HG03575 (cell line): ENCODE measurements around the gene LMTK3.
"Not testable (repeated sequence)": the region's sequence is repeated elsewhere in the genome, so short reads cannot be mapped to it uniquely, and the experiment has no call there.

Source experiments
- ATAC-seq: cut with Tn5 transposase; IDR thresholded peaks from one replicate; pipeline ENCODE4 v1.9.1; 2021; ENCODE audit not compliant: unreplicated experiment, insufficient number of reproducible peaks, low FRiP score; ENCODE audit errors: extremely low read depth

LMTK3 gene

DNA sequence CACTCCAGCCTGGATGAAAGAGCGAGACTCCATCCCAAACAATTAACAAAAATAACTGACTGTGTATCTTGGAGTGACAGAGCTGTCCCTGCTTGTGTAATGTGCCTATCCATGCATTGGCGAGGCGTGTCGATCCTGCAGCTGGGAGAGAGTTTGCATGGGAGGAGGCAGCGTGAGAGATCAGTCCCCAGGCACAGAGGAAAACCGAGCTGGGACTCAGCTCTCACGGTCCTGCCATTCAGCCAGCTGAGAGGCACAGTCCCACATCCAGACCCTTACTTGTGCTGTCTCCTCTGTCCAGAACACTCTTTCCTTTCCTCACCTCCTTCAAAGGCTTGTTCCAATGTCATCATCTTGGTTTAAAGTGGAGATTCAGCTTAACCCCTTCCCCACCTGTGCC lies 28.5 kb upstream of the LMTK3 start:
- no peak for ATAC-seq

DNA sequence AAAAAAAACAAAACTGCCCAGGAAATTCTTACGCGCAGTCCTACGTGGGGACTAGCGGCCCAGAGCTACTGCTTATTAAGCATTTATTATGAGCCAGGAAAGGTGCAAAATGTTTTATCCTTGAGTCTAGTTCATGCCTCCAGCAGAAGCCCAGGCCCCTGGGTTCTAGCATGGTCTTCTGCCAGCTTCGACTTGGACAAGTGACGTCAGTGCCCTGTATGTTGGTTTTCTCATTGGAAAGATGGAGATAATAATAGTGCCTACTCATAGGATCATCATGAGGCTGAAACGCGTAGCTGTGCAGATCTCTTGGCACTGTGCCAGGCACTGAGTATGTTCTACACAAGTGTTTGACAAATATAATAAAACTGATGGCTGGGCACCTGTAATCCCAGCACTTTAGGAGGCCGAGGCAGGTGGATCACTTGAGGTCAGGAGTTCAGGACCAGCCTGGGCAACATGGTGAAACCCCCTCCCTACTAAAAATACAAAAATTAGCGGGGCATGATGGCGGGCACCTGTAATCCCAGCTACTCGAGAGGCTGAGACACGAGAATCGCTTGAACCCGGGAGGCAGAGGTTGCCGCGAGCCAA lies 28.0 kb upstream of the LMTK3 start:
- ATAC-seq = no peak

- ATAC-seq = not testable (repeated sequence)
These were observed 26.4 kb upstream of the LMTK3 start for GRCh38 chr19:48538057-48538456.

DNA sequence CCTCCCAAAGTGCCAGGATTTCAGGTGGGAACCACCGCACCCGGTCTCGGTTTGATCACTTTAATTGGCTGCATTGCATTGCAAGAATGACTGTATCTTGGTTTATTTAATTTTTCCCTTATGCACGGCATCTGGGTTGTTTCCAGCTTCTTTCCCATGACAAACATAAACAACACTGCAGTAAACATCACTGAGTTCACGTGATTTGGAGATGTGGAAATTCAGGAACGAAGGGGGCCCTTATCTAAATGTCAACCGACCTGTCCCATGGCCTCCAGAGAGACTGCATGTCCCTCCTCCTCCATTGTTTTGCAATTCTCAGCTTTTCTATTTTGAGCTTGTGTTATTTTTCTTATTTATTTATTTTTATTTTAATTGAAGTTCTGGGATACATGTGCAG lies 25.9 kb upstream of the LMTK3 start:
- no peak for ATAC-seq

DNA sequence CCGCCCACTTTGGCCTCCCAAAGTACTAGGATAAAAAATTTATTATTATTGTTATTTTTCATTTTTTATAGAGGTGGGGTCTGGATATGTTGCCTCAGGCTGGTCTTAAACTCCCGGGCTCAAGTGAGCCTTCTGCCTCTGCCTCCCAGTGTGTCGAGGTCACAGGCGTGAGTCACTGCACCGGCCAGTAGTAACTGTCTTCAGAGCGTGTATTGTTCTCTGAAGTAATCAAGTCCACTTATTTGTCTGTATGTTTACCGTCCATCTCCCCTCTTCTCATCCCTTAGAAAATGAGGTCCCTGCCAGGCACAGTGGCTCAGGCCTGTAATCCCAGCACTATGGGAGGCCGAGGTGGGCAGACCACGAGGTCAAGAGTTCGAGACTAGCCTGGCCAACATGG lies 22.1 kb upstream of the LMTK3 start:
- no peak for ATAC-seq

- ATAC-seq = no peak
These were observed 19.1 kb upstream of the LMTK3 start for GRCh38 chr19:48530770-48531169.

DNA sequence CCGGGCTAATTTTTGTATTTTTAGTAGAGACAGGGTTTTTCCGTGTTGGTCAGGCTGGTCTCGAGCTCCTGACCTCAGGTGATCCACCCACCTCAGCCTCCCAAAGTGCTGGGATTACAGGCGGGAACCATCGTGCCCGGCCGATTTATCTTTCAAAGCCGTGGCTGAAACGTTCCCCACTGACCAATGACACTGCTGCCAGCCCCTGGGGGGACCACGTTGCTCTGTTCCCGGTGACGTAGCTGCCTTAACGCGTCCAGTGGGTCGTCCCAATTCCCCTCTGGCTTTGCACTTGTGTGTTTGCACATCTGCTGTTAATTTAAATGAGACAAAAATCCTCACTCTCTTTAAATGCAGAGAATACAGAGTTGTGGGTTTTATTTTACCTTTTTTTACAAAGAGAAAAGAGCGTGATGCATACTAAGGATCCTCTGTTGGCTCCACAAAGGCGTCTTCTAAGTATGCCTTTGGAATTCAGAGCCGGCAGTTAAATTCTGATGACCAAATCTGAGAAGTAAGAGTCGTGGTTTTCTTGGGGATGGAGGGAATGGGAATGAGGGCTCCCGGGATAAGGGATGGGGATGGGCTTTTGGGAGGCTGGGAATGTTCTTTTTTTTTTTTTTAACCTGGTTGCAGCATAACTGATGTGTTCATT lies 18.6 kb upstream of the LMTK3 start:
- no peak for ATAC-seq

DNA sequence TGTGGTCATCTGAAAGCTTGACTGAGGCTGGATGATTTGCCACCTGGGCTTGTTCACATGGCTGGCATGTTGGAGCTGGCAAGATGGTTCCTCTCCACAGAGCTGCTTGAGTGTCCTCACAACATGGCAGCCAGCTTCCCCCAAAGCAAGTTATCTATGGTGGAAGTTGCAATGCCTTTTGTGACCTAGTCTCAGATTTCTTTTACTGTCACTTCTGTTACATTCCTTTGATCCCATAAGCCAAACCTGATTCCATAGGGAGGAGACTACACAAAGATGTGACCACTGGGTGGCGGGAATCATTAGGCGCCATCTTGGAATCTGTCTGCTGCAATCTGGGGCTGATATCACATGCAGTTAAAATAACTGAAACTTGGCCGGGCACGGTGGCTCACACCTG lies 17.5 kb upstream of the LMTK3 start:
- no peak for ATAC-seq

GRCh38 chr19:48524732-48525131 lies 13.1 kb upstream of the LMTK3 start:
- no peak for ATAC-seq

DNA sequence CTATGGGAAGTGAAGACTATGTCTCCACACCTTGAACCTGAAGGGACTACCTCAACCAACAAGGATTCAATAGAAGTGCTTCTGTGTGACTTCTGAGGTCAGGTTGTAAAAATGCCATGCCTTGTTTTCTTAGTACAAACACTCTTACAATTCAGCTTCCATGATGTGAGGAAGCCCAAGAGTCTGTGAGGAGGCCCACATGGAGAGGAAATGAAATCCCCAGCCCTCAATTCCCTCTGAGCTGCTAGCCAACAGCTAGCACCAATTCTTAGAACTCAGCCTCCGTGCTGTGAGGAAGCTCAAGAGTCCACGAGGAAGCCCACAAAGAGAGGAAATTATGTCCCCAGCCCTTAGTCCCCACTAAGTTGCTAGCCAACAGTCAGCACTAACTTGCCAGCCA lies 12.6 kb upstream of the LMTK3 start:
- no peak for ATAC-seq

- ATAC-seq = no peak
These were observed 8.5 kb upstream of the LMTK3 start for GRCh38 chr19:48520134-48520533.

DNA sequence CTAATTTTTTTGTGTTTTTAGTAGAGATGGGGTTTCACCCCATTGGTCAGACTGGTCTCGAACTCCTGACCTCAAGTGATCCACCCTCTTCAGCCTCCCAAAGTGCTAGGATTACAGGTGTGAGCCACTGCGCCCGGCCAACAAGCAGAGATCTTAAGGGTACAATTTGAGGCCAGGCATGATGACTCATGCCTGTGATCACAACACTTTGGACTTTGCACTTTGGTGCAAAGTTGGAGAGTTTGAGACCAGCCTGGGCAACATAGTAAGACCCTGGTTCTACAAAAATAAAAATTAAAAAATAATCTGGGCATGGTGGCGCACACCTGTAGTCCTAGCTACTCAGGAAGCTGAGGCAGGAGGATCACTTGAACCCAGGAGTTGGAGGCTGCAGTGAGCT lies 7.8 kb upstream of the LMTK3 start:
- not testable (repeated sequence) for ATAC-seq

- no peak for ATAC-seq
These were observed 6.6 kb upstream of the LMTK3 start for GRCh38 chr19:48518207-48518606.

DNA sequence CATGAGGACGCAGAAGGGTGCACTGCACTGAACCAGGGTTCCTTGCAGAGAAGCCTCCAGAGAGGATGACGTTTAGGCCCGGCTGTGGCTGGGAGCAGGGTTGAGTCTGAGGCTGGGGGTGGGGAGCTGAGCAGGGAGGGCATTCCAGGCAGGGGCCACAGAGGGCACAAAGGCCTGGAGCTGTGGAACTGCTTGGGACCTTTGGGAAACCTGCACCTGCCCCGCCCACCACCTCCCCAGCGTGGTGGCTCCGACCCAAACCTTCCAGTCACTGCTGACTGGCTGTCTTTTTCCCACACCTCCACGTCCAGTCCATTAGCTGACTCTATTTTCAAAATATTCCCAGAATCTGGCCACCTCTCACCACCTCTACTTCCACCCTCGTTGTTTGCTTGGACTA lies 4.9 kb upstream of the LMTK3 start:
- ATAC-seq = no peak

- no peak for ATAC-seq
These were observed 2.5 kb upstream of the LMTK3 start for GRCh38 chr19:48514123-48514458.

- ATAC-seq = no peak
These were observed 1.9 kb upstream of the LMTK3 start for GRCh38 chr19:48513289-48514122.

- ATAC-seq = no peak
These were observed 1.1 kb upstream of the LMTK3 start for GRCh38 chr19:48512504-48513288.

GRCh38 chr19:48511321-48511731 lies 309 bp downstream of the LMTK3 start:
- ATAC-seq = no peak

GRCh38 chr19:48510421-48511268 lies 990 bp downstream of the LMTK3 start:
- ATAC-seq = no peak
